ENCODE data around the gene ST6GALNAC3.
"Not testable (repeated sequence)": the region's sequence is repeated elsewhere in the genome, so short reads cannot be mapped to it uniquely, and the experiment has no call there.

Gene ST6GALNAC3

DNA sequence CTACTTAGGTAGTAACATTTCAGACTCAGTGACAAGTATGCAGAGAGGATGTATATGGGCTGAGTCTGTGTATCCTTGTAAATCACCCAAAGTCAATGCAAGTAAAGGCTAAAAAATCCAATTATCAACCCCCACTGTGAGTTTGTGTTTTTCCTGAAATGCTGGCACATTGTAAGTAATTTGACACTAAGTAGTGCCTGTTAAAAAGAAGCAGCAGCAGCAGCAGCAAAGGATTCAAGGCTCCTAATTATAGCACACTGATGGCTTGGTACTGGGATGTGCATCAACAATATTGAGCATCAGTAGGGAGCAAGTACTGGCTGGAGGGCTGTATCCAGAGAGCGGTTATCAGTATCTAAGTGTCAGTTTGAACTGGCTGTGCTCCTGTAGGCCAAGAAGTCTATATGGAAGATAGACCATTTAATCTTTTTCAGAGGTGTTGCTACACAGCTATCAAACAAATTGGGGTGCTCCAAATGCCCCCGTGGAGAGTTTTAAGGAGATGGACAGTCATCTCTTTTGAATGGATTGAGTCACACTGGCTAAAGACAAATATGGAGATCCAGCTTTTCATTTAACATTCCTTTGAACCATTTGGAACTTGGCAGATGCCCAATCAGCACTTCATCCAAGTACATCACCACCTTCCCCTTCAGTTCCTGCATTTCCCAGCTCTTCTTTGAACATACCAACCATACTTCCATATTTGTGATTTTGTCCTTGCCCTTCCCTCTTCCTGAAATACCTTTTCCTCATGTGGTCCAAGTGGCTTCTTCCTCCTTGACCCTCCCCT is 551.5 kb downstream of the ST6GALNAC3 start:
- DNase-seq, result no peak

DNA sequence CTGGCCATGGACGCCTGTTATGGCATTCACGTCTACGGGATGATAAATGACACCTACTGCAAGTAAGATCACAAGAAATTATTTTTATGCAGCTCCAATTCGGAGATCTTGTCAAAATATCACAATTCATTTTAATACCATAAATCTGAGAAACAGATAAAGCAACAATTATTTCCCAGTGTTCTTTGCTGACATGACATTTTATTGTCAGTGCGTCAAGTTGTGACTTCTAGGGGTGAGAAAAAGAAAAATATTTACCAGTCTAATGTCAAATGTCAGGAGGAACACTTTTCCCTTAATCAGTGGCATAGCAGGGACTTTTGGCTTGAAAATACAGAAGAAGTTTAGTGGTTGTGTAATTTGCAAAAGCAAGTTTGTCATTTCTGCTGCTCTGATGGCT is 553.0 kb downstream of the ST6GALNAC3 start:
- no peak for DNase-seq

DNA sequence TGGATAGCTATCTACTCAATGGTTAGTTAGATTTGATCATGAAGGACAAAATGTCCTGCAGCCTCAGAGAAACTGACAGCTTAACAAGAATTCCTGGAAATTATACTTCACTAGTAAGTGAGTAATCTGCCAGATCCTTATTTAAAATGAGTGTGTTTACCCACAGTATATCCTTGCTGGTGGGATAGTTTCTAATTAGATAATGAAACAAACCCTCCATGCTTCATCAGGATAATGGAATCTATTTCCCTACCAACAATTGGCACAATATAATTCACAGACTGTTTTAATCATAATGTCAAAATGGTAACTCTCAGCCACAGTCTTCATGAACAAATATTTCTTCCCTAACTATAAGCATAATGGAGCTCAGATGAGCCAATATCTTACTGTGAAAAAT is 553.4 kb downstream of the ST6GALNAC3 start:
- no peak for DNase-seq

DNA sequence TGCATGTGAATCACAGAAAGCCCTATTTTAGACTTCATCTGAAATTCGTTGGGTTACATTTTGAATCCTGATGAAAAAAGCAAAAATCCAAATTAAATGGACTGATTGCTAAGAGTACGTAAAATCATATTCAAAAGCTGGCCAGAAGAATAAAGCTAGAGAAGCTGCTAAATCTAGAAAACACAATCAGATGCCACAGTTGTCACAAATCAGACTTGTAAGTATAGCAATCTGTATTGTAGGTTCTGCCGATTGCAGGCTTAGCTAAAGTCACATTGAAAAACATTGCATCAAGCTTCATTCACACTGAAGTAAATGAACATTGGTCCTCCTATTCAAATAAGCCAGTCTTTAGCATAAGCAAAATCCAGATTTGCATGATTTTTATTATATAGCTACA is 557.6 kb downstream of the ST6GALNAC3 start:
- no peak for DNase-seq

DNA sequence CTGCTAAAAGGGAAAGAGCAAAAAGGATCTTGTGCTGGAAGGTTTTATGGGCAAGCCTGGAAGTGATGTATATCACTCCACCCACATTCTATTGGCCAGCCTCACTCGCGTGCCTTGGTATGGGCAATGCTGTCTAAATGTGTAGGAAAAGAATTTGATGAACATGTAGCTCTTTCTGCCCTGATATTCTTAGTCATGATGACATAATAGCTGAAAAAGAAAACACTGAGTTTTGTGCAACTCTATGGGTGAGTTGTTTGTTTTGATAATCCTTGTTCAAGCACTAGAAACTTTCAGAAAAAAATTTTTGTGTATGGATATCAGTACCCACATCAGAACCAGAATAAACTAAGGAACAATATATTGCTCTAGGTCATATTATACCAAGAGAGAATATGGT is 561.2 kb downstream of the ST6GALNAC3 start:
- no peak for DNase-seq

DNA sequence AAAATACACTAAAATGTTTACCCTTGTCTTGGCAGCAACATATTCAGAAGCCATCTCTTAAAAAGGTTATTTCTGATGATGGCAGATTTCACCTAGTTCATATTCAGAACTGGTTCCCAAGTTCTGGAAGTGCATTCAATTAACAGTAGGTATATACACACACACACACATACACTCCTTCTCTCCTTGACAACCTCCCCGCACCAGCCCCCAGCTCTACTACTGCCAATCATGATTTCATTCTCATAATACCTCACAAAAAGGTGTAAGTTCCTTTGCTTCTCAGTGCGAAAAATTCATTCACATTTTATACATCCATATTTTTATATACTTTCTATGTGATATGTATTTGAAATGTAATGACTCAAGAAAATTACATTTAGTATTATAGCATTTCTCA is 564.6 kb downstream of the ST6GALNAC3 start:
- no peak for DNase-seq

DNA sequence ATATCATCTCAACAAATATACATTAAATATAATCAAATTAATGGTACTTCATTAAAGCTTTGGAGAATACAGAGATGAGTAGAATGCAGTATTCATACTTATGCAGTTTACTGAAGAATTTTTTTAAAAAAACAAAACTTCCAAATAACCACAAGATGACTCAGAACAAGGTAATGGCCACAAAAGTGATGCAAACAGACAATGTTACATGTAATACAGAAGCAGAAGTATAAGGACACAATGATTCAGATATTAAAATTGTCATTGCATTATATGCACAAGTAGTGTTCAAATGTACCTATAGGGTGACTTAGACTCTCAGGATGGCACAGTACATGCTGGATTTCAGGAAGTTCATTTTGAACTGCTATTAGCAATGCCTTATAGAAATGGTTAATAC is 565.5 kb downstream of the ST6GALNAC3 start:
- no peak for DNase-seq

DNA sequence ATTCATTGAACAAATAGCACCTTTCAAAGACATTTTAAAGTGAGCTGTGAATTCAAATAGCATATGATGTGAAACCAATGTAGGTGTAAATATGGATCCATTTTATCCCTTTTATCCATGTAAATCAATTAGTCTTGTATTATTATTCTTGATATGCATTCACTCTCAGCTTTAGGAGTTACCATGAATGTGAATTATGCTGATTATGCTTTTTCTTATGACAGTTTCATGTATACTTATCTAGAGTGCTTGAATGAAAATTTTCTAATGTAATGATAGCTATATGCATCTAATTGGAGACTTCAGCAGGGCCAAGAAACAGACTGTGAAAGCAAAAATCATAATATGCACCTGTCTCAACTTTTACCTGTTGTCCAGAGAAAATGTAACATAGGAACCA is 566.2 kb downstream of the ST6GALNAC3 start:
- no peak for DNase-seq

DNA sequence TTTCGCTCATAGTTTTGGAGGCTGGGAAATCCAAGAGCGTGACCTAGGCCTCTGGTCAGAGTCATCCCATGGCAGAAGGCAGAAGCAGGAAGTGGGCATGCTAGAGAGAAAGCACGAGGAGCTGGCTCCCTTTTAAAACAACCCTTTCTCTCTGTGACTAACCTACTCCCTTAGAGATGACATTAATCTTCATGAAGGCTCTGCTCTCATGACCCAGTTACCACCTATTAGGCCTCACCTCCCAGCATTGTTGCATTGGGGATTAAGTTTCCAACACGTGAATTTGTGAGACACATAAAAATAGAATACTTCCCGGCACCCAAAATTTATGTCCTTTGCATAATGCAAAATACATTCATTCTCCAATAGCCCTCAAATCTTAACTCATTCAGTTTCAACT is 569.6 kb downstream of the ST6GALNAC3 start:
- no peak for DNase-seq

DNA sequence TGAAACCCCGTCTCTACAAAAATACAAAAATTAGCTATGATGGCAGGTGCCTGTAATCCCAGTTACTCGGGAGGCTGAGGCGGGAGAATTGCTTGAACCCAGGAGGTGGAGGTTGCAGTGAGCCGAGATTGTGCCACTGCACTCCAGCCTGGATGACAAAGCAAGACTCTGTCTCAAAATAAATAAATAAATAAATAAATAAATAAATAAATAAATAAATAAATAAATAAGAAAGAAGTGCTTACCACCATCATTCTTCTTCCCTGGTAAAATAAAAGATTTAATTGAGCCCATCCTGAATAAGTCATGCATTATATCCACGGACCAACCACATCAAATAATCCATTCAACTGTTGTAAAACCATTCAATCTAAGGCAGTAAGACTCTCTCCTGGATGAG is 578.3 kb downstream of the ST6GALNAC3 start:
- DNase-seq, result not testable (repeated sequence)

DNA sequence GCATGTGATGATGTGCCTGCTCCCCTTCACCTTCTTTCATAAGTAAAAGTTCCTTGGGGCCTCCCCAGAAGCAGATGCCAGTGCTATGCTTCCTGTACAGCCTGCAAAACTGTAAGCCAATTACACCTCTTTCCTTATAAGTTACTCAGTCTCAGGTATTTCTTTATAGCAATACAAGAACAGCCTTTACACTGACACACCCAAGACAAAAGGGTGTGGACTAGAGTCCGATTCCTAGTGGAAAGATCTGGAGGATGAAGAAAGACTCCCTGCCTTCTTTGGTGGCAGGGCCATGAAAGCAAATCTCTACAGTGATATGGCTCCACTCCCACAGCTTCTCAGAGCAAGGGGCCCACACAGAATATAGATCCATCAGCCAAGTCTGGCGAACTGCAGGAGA is 583.1 kb downstream of the ST6GALNAC3 start:
- no peak for DNase-seq

DNA sequence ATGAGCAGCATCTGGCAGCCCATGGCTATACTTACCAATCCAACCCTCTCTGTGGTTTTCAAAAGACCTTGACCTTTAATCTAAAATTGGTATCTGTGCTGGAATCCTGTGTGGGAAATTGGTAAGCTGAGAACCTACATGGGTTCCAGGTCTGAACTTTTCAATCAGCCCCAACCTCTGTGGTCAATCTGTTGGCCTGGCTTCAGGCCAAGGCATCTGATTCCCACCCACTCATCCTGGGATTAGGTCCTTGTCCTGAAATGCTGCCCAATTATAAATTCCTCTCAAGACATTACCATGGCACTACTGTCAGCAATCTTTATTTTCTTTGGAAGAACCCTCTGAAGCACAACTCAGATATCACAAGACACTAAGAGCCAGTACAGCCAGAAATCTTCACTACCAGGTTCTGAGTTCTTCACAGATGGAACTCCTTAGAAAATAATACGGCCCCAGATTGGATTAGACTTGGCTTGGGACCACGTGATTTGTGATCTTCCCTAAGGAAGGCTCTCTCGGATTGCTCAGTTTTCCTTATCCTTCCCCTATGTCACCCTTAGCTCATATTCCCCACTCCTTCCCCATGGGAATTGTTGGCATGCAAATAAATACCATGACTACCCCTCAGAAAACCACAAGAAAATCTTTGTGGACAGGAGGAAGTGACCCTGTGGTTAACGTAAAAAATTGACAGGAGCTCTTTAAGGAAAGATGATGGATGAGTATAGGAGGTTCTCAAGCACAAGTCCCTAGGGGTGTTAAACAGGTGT is 584.8 kb downstream of the ST6GALNAC3 start:
- no peak for DNase-seq

DNA sequence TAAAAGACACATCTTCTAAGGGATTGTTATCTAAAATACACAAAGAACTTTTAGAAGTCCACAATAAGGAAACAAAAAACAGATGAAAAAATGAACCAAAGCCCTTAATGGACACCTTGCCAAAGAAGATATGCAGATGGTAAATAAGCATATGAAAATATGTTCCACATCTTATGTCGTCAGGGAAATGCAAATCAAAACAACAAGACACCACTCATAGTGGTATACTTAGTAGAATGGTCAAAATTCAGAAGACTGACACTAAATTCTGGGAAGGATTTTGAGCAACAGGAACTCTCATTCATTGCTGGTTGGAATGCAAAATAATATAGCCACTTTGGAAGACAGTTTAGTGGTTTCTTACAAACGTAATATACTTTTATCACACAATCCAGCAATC is 587.0 kb downstream of the ST6GALNAC3 start:
- DNase-seq, result no peak

DNA sequence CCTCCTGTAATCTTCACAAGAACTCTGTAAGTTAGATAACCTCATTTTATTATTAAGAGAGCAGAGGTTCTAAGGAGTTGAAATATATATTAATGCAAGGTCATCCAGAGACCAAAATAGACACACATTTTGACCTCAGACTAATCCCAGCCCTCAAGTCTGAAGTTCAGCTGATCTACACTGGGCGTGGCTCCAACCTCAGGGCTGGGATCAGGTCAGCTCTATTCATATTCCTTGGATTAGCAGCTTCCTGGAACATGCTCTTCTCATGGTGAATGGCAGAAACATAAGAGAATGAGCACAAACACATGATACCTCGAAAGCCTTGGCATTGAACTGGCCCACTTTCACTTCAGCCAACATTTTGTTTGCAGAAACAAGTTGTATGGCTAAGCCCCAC is 592.0 kb downstream of the ST6GALNAC3 start:
- DNase-seq, result no peak

DNA sequence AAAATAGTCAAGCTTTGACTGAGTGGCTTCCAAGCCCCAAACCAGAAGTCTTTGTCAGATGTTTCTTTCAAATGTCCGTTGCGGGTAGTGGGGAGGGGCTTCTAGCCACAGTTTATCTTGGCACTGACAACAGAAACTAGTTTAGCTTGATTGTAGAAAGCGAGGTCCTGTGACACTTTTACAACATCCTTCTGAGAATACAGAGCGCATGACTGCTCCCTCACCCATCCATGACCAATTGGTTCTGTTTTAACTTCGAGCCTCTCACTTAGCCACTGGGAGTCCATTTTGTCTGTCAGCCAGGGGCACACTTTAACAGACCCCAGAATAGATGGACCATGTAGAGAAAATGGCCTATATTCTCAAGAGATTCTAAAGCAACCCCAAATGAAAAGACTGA is 593.5 kb downstream of the ST6GALNAC3 start:
- no peak for DNase-seq

DNA sequence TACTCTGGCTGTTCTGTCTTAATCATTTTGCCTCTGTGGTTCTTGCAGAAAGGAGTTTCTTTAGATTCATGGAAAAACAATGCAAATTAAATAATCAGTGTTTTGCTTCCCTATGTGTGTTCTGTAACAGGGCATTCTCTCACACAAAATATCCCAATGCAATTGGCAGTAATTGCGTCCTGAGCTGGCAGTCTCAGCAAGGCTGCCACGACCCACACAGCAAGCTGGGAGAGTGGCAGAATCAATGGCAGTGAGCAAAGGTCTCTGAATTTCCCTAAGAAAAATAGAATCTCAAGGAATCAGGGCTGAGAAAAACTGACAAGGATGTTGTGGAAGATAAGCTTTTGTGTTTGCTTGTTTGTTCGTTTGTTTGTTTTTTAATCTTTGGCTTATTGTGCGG is 594.6 kb downstream of the ST6GALNAC3 start:
- DNase-seq, result no peak

DNA sequence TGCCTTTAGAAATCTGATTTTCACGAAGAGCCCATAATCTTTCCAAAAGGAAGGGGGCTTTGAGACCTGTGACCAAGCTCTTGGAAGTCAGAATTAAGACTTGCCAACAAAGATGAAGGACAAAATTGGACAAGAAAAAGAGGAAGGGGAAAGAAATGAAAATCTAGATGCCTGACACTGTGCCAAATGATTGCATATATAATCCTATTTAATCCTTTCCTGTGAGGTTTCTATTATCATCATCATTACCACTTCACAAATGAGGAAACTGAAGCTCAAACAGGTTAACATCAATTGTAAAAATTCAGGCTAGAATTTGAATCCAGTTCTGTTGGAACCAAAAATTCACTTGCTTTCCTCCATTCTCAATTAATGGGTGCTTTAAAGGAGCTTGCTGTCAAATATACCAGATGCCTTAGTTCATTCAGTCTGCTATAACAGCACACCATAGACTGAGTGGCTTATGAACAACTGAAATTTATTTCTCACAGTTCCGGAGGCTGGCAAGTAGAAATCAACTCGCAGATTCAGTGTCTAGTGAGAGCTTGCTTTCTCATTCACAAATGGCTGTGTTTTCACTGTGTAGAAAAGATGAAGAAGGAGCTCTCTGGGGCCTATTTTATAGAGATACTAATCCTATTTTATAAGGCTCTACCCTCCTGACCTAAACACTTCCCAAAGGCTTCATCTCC is 595.2 kb downstream of the ST6GALNAC3 start:
- DNase-seq, result no peak

DNA sequence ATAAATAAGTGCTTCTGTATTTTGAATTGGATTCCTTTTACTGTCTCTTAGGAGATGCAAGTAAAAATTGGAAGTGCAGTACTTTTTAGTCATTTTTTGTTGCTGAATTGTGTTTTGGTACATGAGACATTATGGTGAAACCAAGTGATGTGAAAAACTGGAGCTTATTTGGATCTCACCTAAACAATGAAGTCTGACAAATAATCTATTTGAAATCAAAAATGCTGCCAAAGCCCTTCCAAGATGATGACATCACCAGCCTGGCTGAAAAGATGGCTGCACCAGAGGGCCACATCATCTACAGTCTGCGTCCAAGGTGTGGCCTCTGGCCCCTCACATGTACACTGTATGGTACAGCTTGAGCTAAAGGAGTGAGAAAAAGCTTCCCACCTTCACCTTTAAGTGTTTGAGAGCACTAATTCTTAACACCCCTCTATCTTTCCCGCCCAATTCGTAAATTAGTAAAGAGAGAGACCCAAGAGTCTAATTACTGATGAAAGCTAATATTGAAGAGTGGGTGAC is 600.2 kb downstream of the ST6GALNAC3 start:
- DNase-seq, result peak in 2 of 56 donors; percentile 6 to 7

DNA sequence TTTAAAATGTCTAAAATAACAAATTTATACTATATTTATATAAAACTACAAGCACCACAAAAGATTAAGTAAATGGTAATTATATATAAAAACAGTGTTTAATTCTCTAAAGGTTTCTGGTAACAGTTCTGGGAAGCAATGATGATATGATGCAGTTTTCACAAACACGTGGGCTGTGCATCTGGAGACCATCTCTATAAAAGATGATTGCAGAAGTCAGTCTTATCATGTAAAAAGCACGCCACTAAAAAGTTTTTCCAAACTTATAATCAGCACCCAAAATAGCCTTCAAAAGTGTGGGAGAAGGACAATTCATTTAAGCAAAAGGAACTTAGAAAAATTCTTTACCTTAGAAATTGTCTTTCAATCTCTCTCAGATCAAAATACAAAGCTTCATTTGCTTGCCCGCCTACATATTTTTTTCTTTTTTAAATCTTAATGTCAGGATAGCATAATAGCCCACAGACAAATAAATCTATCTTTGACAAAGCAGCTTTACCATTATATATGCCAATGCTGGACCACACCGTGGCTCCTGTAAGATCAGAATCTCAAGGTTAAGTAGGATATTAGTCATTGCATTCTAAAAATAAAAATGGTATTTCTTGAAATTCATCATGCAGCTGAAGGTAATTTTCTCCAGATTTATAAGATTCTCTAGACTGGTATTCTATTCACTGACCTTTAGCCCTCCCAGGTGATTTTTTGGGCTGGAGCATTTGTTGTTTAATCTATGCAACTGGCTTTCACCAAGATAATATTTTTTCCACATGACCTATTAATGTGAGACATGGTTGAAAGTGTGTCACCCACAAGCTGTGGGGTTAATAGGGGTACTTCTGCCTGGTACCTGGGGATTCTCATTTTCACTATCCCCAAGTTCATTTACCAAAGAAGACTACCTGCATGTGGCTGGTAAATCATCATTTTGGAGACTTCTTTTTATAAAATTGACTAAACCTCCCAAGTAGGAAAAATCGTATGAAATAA is 603.2 kb downstream of the ST6GALNAC3 start:
- DNase-seq, result no peak

DNA sequence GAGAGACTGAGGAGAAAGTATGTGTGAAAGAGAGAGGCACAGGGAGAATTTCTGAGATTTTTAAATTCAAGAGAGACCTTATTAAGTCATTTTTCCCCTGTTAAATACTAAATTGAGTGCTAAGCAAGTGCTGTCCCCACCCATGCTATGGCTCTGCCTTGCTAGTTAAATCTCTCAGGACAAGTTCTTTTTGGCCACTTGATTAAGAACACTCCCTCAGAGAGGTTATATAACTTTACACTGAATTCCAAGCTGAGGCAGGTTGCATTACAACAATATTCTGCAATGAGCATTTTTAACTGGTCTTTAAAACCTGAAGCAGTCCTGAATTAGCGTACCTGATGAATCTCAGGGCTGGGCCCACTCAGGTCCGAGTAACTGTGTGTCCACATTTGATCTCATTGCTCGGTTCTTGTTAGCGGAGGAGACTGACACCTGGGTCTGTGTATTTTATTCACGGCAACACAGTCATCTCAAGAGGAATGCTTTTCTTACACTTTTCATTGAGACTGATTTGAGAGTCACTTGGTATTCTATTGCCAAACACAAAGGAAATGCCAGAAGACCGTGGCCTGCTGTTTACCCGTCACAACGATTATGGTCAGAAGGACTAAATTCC is 605.1 kb downstream of the ST6GALNAC3 start:
- no peak for DNase-seq

Data from amygdala (tissue), 56 donors.